Liver (tissue), 9 donors: ENCODE data around the gene CCR8. TPM values are rescaled to one million over a fixed set of nuclear protein-coding genes. Genes with fewer than 3 reads are reported as not detected.

Source experiments
- DNase-seq: peaks from one replicate; pipeline ENCODE4 v3.0.0-alpha.2; 2017; ENCODE audit warnings: low spot score
- H3K27ac ChIP-seq, 2 donors: one replicate each; pipeline ENCODE4 v1.7.0; 2013; ENCODE audit warnings: inconsistent platforms in 2 of 2, low read length in 2 of 2, control low read depth in 1 of 2, low read depth in 1 of 2, mild to moderate bottlenecking in 1 of 2
- H3K27me3 ChIP-seq, 4 donors: one replicate each; pipeline versions ENCODE4 v1.6.1 to v1.7.0; 2013; ENCODE audit warnings: low read length in 3 of 4, inconsistent platforms in 1 of 4, mild to moderate bottlenecking in 1 of 4, moderate library complexity in 1 of 4; ENCODE audit not compliant: control insufficient read depth in 4 of 4, insufficient read depth in 4 of 4
- H3K36me3 ChIP-seq, 4 donors: one replicate each; pipeline versions ENCODE4 v1.6.1 to v1.7.0; 2013; ENCODE audit warnings: low read length in 3 of 4, mild to moderate bottlenecking in 3 of 4, low read depth in 1 of 4, moderate library complexity in 1 of 4; ENCODE audit not compliant: control insufficient read depth in 4 of 4, insufficient read depth in 3 of 4
- H3K4me1 ChIP-seq, 4 donors: one replicate each; pipeline versions ENCODE4 v1.6.1 to v1.7.0; 2013; ENCODE audit warnings: low read length in 3 of 4, mild to moderate bottlenecking in 3 of 4, moderate library complexity in 1 of 4; ENCODE audit not compliant: control insufficient read depth in 4 of 4, insufficient read depth in 4 of 4
- H3K4me3 ChIP-seq, 3 donors: one replicate each; pipeline versions ENCODE4 v1.6.1 to v1.7.0; 2013; ENCODE audit warnings: low read length in 3 of 3, control low read depth in 1 of 3, low read depth in 1 of 3, mild to moderate bottlenecking in 1 of 3
- H3K9ac ChIP-seq, 2 donors: one replicate each; pipeline ENCODE4 v1.7.0; 2013; ENCODE audit warnings: low read length in 2 of 2, mild to moderate bottlenecking in 2 of 2, moderate library complexity in 2 of 2, control low read depth in 1 of 2, low read depth in 1 of 2
- H3K9me3 ChIP-seq, 4 donors: one replicate each; pipeline versions ENCODE4 v1.6.1 to v1.7.0; 2013; ENCODE audit warnings: low read length in 3 of 4; ENCODE audit not compliant: control insufficient read depth in 4 of 4
- ATF3 ChIP-seq: IDR thresholded peaks from 2 replicates; pipeline ENCODE4 v1.6.1; 2016; ENCODE audit warnings: antibody characterized with exemption
- CTCF ChIP-seq: fragments of 150-350 bp; IDR thresholded peaks from 2 replicates; pipeline ENCODE4 v1.5.1; 2017; ENCODE audit warnings: improper control_type of control experiment, low read depth, low read length; ENCODE audit not compliant: missing input control
- EGR1 ChIP-seq, 2 donors: IDR thresholded peaks; 2 replicates each; pipeline ENCODE4 v1.6.1; 2016 to 2018; ENCODE audit warnings: antibody characterized with exemption in 2 of 2, low read depth in 2 of 2
- FOXA2 ChIP-seq: IDR thresholded peaks from 2 replicates; pipeline ENCODE4 v1.6.1; 2016; ENCODE audit warnings: antibody characterized with exemption
- GABPA ChIP-seq, 2 donors: IDR thresholded peaks in 1 of 2; conservative IDR thresholded peaks in 1 of 2; 2 replicates each; pipeline ENCODE4 v1.6.1; 2016; ENCODE audit warnings: antibody characterized with exemption in 2 of 2, mild to moderate bottlenecking in 1 of 2, moderate library complexity in 1 of 2
- HNF4A ChIP-seq, 2 donors: conservative IDR thresholded peaks; 2 replicates each; pipeline ENCODE4 v1.6.1; 2016; ENCODE audit warnings: antibody characterized with exemption in 2 of 2, mild to moderate bottlenecking in 2 of 2
- HNF4G ChIP-seq: IDR thresholded peaks from 2 replicates; pipeline ENCODE4 v1.6.1; 2016; ENCODE audit warnings: antibody characterized with exemption
- MAX ChIP-seq: IDR thresholded peaks from 2 replicates; pipeline ENCODE4 v1.6.1; 2016; ENCODE audit warnings: antibody characterized with exemption
- NR2F2 ChIP-seq: IDR thresholded peaks from 2 replicates; pipeline ENCODE4 v1.6.1; 2016; ENCODE audit warnings: antibody characterized with exemption
- RAD21 ChIP-seq, 2 donors: IDR thresholded peaks; 2 replicates each; pipeline ENCODE4 v1.6.1; 2016; ENCODE audit warnings: antibody characterized with exemption in 2 of 2, mild to moderate bottlenecking in 2 of 2
- REST ChIP-seq: IDR thresholded peaks from 2 replicates; pipeline ENCODE4 v1.6.1; 2016; ENCODE audit warnings: antibody characterized with exemption, mild to moderate bottlenecking
- SP1 ChIP-seq: IDR thresholded peaks from 2 replicates; pipeline ENCODE4 v1.6.1; 2018; ENCODE audit warnings: antibody characterized with exemption, mild to moderate bottlenecking
- TAF1 ChIP-seq: conservative IDR thresholded peaks from 2 replicates; pipeline ENCODE4 v1.6.1; 2016; ENCODE audit warnings: antibody characterized with exemption, mild to moderate bottlenecking
- ZBTB33 ChIP-seq: IDR thresholded peaks from 2 replicates; pipeline ENCODE4 v1.6.1; 2016; ENCODE audit warnings: antibody characterized with exemption
- WGBS: extraction: QIAGEN DNeasy Blood & Tissue Kit; methylation state at CpG from one replicate; pipeline ENCODE4 v1.1.7; 2013; 5-methylcytosine and 5-hydroxymethylcytosine counted together
- polyA plus RNA-seq, 2 donors: library from polyadenylated mRNA; stranded (reverse) in 1 of 2; unstranded in 1 of 2; fragments of 200-250 nt in 1 of 2; fragments of >200 nt in 1 of 2; fragmentation: Nextera tagmentation in 1 of 2; extraction: Ambion mirVana in 1 of 2; gene quantifications; one replicate each; pipeline versions ENCODE4 v1.2.1 to v1.2.3, GENCODE V29; 2013 to 2015
- total RNA-seq, 2 donors: library from RNA; depleted of rRNA; stranded (reverse); fragments of >200 nt; gene quantifications; one replicate each; pipeline ENCODE4 v1.2.3, GENCODE V29; 2014
- donor health status: healthy.
- donor health status: healthy.
- donor health status: healthy.
- donor health status: healthy.
- donor health status: healthy.

Gene CCR8
- total and polyA plus RNA-seq, 4 donors, result not detected

DNA sequence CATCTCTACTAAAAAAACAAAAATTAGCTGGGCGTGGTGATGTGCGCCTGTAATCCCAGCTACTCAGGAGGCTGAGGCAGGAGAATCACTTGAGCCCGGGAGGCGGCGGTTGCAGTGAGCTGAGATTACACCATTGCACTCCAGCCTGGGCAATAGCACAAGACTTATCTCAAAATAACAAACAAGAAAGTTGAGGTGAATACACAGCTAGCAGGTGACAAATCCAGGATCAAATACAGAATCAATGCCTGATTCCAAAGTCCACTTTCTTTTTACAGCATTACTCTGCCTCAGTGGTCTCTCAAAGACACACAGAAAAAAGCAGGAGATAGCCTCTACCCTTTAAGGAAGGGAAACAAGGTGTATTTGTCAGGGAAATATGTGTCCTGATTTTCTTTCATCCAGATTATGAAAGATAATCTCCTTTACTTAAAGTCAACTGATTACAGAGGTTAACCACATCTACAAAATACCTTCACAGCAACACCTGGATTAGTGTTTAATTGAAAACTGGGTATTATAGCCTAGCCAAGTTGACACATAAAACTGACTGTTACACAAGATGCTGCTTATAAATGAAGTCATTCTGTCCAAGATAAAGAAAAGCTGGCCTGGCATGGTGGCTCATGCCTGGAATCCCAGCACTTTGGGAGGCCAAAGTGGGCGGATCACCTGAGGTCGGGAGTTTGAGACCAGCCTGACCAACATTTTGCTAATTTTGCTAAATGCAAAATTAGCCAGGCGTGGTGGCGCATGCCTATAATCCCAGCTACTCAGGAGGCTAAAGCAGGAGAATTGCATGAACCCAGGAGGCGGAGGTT lies 49.7 kb downstream of the CCR8 start (continued):
- TF ChIP-seq CTCF (no peak), NR2F2 (no peak), RAD21 (IDR thresholded peaks at IDR 0.05) (peak in 1 of 2 donors; percentile 34), ATF3 (no peak), GABPA (IDR thresholded peaks at IDR 0.05 in 1 of 2, conservative IDR thresholded peaks at IDR 0.05 in 1 of 2) (no peak), HNF4G (peak; percentile 84), TAF1 (no peak), HNF4A (conservative IDR thresholded peaks at IDR 0.05) (peak; percentile 86 to 92), FOXA2 (peak; percentile 21), SP1 (peak; percentile 92), MAX (peak; percentile 32)

DNA sequence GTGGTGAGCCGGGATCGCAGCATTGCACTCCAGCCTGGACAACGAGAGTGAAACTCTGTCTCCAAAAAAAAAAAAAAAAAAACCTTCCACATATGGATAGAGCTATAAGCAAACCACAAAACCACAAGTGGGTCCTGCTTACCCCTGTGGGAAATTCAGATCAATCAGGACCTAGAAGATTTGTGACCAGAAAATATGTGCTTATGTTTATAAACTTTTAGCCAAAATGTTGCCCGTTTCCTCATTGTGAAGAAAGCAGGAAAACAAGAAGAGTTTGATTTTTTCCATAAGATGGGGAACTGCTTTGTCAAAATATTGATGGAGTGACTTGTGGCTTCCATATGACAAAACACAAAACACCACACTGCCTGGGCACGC lies 50.3 kb downstream of the CCR8 start:
- H3K4me1 ChIP-seq, result peaks cover 2 to 36% (median 22%) of the 10 kb centered on the region in 4 donors
- H3K36me3 ChIP-seq, result no peaks in the 10 kb centered on the region
- 68% methylated on average over 5 of the region's 5 CpGs for WGBS
- H3K27me3 ChIP-seq, result no peaks in the 10 kb centered on the region
- TF ChIP-seq ATF3 (no peak), HNF4G (no peak), ZBTB33 (no peak), FOXA2 (no peak), GABPA (IDR thresholded peaks at IDR 0.05 in 1 of 2, conservative IDR thresholded peaks at IDR 0.05 in 1 of 2) (no peak)
- no peak for DNase-seq
- H3K4me3 ChIP-seq, result no peak overlapping the region
- no peak overlapping the region for H3K9ac ChIP-seq
- peak overlapping the region; percentile 74 to 90 for H3K27ac ChIP-seq
- H3K9me3 ChIP-seq, result no peaks in the 10 kb centered on the region

DNA sequence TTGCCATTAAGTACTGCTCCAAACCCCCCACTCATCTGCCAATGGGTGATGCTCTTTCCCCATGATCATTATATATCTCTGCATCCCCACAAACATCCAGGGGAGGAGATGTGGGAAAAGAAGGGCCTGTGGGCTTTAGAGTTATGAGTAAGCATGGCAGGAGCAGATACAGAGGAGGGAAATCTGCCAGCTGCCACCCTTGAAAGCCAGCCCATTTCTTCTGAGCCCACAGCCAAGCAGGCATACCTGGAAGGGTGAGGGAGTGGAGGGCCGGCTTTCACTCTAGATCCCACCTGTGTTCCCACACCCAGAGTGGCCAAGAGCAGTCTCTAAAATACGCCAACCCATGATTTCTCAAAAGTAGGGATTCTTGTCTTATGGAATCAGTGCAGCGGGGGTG lies 51.9 kb downstream of the CCR8 start:
- Histone ChIP-seq H3K27ac (no peak overlapping the region), H3K4me1 (peaks cover 9 to 46% (median 37%) of the 10 kb centered on the region in 4 donors), H3K36me3 (no peaks in the 10 kb centered on the region), H3K9ac (no peak overlapping the region), H3K27me3 (no peaks in the 10 kb centered on the region), H3K9me3 (no peaks in the 10 kb centered on the region), H3K4me3 (no peak overlapping the region)
- DNase-seq, result no peak
- WGBS, result 96% methylated on average over 3 of the region's 3 CpGs
- no peak for TF ChIP-seq CTCF
- no peak for TF ChIP-seq TAF1
- no peak for TF ChIP-seq FOXA2
- TF ChIP-seq REST, result no peak
- TF ChIP-seq ZBTB33, result no peak
- TF ChIP-seq EGR1 (IDR thresholded peaks at IDR 0.05; ENCODE audit: low read depth in 2 of 2), result no peak
- no peak for TF ChIP-seq NR2F2
- TF ChIP-seq HNF4A (conservative IDR thresholded peaks at IDR 0.05), result no peak
